ENCODE data around the gene POU4F1.

POU4F1 gene

DNA sequence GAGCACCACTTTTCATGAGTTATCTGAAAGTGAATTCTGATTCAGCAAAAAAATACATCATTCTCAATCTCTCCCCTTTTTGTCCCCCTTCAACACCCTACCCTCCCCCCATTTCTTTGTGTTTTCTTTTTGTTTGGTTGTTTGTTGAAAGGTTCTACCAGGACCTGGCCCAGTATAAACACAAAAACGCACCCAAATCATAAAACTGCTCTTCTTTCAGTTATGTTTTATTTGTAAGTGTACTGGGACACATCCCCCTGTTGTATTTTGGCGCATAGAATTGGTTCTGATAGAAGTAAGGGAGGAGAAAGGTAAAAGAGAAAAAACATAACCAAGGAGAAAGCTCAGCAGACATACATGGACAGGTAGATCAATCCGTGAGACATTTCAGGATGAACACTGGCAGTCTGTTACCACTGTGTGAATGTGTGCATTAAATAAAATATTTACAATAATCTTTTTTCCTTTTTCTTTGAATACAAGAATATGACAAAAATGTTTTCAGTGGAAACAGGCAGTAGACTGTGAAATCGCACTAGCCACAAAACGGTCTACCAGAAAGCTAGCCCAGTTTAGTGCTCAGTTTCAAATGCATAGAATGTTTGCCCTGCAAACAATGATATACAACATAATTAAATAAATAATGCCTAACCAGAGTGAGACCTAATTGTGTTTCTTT lies 4.2 kb downstream of the POU4F1 start:
- in situ Hi-C loops (cut with HindIII; ENCODE audit: low pct_ligation_motif_present, low sequenced_read_pairs) = no loop called here
- no peaks in the 10 kb centered on the region for H3K36me3 ChIP-seq (replicated peaks)
- H3K27ac ChIP-seq = no peak overlapping the region
- peaks cover 90% of the 10 kb centered on the region for H3K27me3 ChIP-seq (replicated peaks)
- DNase-seq = no peak
- no peak overlapping the region for H3K4me3 ChIP-seq (ENCODE audit: low read depth, low read length)
- TF ChIP-seq, protein P1, sequence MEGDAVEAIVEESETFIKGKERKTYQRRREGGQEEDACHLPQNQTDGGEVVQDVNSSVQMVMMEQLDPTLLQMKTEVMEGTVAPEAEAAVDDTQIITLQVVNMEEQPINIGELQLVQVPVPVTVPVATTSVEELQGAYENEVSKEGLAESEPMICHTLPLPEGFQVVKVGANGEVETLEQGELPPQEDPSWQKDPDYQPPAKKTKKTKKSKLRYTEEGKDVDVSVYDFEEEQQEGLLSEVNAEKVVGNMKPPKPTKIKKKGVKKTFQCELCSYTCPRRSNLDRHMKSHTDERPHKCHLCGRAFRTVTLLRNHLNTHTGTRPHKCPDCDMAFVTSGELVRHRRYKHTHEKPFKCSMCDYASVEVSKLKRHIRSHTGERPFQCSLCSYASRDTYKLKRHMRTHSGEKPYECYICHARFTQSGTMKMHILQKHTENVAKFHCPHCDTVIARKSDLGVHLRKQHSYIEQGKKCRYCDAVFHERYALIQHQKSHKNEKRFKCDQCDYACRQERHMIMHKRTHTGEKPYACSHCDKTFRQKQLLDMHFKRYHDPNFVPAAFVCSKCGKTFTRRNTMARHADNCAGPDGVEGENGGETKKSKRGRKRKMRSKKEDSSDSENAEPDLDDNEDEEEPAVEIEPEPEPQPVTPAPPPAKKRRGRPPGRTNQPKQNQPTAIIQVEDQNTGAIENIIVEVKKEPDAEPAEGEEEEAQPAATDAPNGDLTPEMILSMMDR (IDR thresholded peaks at IDR 0.05; ENCODE audit: low read depth, low read length, missing control alignments) = no peak

DNA sequence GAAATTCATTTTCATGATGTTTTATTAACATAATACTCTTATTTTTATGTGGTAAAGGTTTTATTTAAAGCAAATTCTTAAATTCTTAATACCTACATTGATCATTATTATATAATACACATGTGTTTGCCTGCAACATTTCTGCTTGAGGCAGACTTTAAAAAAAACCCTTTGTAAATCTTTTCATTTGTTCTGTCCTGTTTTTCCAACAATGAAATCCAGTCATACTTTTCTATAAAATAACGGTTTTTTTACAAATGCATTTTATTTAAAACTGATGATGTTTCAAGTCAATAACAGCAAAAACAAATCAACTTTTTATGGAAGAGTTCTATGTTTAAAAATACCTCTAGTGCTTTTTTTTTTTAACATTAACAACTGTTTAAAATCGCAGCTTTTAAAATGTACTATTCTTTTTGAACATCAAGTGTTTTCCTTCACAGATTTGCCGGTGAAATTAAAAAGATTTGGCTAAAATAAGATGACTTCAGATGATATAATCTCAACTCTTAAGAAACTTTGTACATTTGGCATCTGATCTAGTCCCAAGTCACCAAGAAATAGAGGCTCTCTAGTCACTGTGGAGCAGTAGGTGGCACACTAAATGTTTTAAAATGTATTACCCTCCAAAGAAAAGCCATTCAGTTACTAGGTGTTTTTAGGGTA lies 5.1 kb downstream of the POU4F1 start:
- TF ChIP-seq, protein P1 (IDR thresholded peaks at IDR 0.05; ENCODE audit: low read depth, low read length, missing control alignments) = no peak
- no peak overlapping the region for H3K4me3 ChIP-seq (ENCODE audit: low read depth, low read length)
- peaks cover 90% of the 10 kb centered on the region for H3K27me3 ChIP-seq (replicated peaks)
- no peaks in the 10 kb centered on the region for H3K36me3 ChIP-seq (replicated peaks)
- in situ Hi-C loops (cut with HindIII; ENCODE audit: low pct_ligation_motif_present, low sequenced_read_pairs) = no loop called here
- DNase-seq = no peak
- no peak overlapping the region for H3K27ac ChIP-seq

DNA sequence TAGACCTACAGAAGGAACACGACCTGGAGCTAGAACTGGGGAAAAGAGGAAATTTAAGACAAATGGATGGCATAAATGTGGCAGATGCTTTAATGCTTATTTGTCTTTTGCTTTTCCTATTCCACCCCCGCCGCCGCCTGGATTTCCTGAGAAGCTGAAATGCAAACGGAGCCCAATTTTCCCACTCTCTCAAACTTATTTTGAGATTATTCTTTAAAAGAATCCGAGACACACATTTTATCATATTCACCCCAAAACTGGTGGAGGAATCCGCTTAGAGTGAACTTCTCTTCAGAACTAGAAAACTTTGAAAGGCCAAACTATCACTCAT lies 5.8 kb downstream of the POU4F1 start:
- in situ Hi-C loops (cut with HindIII; ENCODE audit: low pct_ligation_motif_present, low sequenced_read_pairs) = no loop called here
- Histone ChIP-seq H3K27me3 (replicated peaks) (peaks cover 90% of the 10 kb centered on the region), H3K36me3 (replicated peaks) (no peaks in the 10 kb centered on the region), H3K4me3 (ENCODE audit: low read depth, low read length) (no peak overlapping the region), H3K27ac (no peak overlapping the region)
- no peak for DNase-seq
- TF ChIP-seq, protein P1 (IDR thresholded peaks at IDR 0.05; ENCODE audit: low read depth, low read length, missing control alignments) = no peak

DNA sequence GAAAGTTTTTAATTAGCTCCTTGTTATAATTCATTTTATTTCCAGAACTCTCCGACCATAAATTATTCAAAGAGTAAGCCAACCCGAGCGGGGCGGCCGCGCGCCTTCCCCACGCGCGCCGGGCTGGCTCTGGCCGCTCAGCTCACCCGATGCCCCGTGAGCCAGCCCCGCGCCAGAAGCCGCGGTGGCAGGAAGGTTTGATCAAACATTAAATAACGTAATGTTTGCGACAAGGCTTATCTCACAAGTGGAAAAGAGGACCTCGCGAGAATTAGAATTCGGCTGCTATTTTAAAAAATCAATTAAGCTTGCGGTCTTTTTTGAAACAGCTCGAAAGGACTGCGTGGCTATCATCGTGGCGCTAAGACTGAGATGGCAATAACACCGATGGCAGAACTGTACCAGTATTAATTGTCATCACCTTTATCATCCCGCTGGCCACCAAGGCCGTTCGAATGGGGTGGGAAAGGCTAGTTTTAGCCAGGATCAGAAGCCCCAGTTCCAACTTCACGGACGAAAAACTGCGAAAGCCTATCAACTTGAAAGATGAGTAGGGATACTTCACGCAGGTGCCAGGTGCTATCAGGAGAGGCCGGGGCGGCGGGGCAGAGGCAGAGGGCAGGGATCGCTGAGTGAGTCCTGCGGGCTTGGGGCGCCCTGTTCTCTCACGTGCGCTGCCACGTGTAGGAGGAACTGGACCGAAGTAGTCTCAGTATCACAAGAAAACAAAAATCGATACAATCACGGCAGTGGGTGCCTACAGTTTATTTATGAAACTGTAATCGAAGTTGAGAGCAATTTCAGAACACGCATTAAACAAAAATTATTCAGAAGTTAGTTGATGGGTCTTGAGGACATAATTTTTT lies 6.4 kb downstream of the POU4F1 start:
- H3K36me3 ChIP-seq (replicated peaks) = no peaks in the 10 kb centered on the region
- in situ Hi-C loops (cut with HindIII; ENCODE audit: low pct_ligation_motif_present, low sequenced_read_pairs) = no loop called here
- no peak overlapping the region for H3K27ac ChIP-seq
- TF ChIP-seq, protein P1 (IDR thresholded peaks at IDR 0.05; ENCODE audit: low read depth, low read length, missing control alignments) = no peak
- no peak for DNase-seq
- H3K4me3 ChIP-seq (ENCODE audit: low read depth, low read length) = no peak overlapping the region
- H3K27me3 ChIP-seq (replicated peaks) = peaks cover 92% of the 10 kb centered on the region

DNA sequence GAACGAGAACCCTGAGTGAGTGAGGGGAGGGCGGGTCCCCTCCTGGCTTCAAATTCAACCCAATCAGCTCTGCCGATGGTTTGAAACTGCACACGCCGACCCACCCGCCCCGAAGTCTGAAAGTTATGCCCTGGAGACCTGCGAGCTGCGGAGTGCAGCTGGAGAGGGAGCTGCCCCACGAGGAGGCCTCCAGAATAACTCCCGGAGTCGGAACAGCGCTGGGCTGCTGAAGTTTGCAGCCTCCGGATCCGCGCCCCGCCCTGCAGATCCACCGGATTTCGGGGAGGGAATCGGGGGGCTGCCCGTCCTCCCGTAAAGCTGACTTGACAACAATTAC lies 7.0 kb downstream of the POU4F1 start:
- H3K36me3 ChIP-seq (replicated peaks) = no peaks in the 10 kb centered on the region
- H3K4me3 ChIP-seq (ENCODE audit: low read depth, low read length) = no peak overlapping the region
- H3K27me3 ChIP-seq (replicated peaks) = peaks cover 90% of the 10 kb centered on the region
- H3K27ac ChIP-seq = no peak overlapping the region
- in situ Hi-C loops (cut with HindIII; ENCODE audit: low pct_ligation_motif_present, low sequenced_read_pairs) = no loop called here
- TF ChIP-seq, protein P1 (IDR thresholded peaks at IDR 0.05; ENCODE audit: low read depth, low read length, missing control alignments) = no peak
- no peak for DNase-seq
